ENCODE measurements around the gene SLC9A3.

SLC9A3 gene

DNA sequence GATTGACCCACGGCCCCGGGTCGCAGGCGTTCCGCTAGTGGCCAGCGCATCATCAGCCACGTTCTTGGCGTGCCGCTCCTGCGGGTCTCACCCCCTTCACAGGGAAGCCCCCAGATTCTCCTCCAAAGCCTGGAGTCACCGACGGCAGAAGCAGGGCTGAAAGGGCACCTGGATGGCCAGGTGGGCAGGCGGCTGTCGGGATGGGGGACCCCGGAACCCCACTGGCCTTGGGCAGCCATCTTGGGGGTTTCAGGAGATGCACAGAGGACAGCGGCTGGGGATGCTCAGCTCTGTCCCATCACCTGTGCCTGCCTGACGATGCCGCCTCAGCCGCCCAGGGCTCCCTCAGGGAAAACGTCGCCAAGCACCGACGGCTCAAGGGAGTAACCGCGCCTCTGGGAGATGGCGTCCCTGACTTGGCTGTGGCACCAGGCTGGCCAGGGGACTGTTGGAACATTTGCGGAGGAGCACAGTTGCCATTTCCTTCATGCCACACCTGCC lies 14.1 kb upstream of the SLC9A3 start:
- DNase-seq: no peak

DNA sequence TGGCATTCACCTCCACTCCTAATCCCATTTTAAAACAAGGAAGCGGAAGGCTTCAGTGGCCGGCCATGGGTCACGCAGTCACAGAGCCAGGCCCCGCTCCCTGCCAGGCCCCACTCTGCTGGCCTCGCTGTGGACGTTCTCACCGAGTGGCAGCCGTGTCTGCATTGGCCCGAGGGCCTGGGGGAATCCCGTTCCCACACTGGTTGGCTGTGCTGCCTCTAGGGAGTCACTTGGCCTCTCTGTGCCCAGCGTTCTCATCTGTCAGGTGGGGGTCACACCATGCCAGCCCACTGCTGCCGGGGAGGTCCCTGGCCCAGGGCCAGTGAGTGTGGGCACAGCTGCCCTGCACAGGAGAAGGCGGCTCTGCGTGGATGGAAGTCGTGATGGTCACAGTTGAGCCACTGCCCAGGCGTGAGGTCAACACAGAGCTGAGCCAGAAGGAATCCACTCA lies 13.4 kb upstream of the SLC9A3 start:
- DNase-seq: no peak

- no peak for DNase-seq
These were observed 12.8 kb upstream of the SLC9A3 start for GRCh38 chr5:537098-537497.

DNA sequence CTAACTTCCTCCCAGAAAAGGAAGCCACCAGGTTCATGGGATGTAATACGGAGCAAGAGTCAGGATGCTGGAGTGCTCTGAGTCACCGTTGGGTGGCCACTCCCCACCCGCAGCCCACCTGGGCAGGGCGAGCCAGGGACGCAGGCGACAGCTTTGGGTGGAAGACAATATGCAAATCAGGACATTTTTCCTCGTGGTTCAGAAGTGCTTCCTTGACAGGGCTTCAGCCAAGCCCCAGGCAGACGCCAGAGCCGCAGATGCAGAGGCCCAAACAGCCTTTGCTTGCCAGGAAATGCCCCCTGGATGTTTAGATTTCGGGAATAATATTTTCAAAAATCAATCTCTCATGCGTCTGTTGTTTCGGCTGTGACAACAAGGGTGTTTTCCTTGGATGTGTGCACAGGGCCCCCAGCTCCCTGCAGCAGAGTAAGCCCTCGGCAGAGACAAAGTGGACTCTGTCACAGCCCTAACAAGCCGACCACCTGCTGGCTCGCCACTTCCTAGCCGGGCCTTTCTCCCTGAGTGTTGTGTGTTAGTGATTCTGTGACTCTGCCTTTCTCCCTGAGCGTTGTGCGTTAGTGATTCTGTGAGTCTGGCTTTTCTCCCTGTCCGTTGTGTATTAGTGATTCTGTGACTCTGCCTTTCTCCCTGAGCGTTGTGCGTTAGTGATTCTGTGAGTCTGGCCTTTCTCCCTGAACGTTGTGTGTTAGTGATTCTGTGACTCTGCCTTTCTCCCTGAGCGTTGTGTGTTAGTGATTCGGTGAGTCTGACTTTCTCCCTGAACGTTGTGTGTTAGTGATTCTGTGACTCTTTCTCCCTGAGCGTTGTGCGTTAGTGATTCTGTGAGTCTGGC lies 11.8 kb upstream of the SLC9A3 start:
- DNase-seq: no peak

DNA sequence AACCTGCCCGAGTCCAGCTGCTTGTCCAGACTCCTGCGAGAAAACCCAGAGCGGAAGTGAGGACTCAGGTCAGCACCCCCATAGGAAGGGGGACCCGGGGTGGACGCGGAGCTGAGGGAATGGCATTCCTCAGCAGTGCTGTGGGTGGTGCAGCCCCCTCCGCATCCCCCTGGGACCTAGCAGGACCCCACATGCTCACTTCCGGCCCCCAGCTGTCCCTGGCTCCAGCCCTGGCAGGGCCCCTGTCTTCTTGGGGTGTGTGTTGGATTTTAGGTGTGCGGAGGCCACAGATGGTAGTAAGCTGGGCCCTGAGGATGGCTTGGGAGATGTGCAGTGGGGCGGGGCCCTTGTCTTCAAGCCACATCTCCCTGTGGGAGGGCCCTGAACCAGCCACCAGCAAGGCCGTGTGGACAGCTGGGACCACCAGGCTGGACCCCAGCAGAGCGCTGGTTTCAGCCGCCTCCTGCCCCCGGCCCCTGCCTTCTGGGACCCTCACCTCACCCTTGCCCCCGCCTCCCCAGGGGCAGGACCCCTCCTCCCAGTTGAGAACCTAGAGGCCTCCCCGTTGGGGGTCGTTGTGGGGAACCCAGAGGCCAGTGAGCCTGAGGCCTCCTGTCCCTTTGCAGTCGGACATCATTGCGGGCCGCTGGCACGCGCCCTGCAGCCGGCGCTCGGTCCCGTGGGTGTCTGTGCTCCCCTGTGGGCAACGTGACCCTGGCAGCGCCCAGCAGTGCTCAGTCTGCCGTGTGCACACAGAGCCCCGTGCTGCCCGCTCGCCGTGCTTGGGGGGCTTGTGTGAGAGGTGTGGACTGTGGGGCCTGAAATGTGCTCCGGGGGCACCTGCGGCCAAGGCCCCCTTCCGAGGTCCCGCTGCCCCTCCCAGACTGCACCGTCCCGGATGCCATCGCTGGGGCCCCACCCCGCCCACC lies 10.8 kb upstream of the SLC9A3 start:
- DNase-seq: no peak

- DNase-seq: no peak
These were observed 9.9 kb upstream of the SLC9A3 start for GRCh38 chr5:533955-534742.

DNA sequence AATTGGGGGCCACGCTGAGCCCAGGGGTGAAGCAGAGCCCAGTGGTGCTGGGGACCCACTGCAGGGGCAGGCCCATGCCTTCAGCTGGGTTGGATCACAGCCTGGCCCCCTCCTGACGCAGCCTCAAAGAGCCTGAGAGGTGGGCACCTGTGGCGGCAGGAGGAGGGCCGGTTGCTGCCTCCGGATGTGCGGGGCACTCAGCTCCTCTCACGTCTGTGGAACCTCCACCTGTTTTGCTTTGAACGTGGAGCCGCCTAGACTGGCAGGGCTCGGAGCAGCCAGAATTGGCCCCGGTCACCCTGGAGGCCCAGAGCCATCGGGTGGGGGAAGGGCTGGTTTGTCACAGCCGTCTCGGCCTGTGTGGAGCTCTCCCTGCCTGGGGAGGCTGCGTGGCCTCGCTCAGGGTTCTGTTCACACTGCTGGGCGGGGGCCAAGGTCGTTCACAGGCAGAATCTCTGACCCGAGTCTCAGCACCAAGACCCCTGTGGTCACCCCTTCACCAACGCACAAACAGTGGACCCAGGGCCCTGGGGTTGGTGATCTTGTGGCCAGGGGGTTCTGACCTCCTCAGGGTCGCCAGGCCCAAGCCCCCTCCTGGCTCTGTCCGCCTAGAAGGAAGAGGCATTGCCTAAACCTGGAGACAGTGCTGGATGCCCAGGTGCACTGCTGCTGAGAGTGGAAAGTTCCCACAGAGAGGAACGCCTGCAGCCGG lies 9.2 kb upstream of the SLC9A3 start:
- DNase-seq: no peak

DNA sequence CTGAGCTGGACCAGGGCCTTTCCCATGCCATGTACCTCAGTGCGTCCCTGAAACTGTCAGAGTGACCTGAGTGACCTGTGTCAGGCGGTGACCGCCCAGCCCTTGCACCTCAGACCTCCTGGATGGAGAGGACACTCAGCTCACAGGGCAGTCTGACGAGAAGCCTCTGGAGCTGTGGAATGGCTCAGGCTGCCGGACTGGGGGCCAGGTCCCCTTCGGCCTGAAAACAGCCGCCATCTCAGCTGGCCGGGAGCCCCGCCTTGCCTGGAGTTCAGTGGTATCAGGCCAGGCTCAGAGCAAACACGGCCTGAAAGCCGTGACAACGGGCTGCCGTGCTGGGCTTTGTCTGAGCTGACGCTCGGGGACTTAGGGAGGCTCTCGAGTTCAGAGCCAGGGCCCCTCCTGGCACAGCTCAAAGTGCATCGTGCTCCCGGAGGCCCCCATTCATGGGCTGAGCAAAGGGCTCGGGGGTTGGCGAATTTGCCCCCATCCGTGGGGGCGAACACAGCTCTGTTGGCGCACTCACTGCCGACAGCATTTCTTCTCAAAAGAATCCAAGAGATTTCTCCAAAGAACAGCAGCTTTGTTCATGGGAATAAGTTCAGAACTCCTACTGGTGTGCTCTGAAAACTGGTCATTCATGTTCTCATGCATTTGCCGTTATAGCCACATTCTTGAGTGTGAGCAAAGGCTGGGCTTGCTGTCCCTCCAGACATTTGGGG lies 8.4 kb upstream of the SLC9A3 start:
- DNase-seq: no peak

- no peak for DNase-seq
These were observed 7.6 kb upstream of the SLC9A3 start for GRCh38 chr5:531749-532315.

- no peak for DNase-seq
These were observed 7.0 kb upstream of the SLC9A3 start for GRCh38 chr5:531101-531748.

DNA sequence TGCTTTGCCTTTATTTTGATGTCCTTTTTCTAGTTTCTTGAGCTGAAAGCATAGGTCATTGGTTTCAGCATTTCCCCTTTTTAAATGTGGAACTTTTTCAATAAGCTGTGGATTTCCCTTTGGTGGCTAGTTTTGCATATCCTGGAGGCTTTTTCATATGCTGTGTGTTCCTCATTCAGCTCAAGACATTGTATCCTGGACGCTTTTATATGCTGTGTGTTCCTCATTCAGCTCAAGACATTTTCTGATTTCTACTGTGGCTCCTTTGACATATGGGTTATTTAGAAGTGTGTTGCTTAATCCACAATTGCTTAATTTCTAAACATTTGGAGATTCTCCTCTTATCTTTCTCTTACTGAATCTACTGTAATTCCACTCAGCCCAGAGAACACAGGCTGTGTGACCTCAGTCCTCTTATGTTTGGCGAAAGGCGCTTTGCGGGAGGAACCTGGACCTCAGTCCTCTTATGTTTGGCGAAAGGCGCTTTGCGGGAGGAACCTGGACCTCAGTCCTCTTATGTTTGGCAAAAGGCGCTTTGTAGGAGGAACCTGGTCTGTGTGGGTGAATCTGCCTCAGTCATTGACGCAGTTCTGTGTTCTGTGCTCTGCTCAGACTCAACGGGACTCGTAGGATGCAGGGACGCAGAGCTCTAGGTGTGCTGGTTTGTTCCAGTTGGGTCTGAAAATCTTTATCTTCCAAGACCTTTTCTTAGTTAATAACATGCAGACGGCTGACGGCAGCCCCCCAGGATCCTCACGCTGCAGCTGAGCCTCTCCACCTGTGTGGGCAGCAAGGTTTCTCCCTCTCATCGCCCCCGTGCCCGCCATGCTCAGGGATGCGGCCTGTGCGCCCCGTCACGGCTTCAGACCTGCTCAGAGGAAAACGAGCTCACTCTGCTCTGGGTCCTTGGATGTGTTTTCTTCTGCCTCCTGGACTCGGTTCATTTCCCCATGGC lies 6.0 kb upstream of the SLC9A3 start:
- no peak for DNase-seq

DNA sequence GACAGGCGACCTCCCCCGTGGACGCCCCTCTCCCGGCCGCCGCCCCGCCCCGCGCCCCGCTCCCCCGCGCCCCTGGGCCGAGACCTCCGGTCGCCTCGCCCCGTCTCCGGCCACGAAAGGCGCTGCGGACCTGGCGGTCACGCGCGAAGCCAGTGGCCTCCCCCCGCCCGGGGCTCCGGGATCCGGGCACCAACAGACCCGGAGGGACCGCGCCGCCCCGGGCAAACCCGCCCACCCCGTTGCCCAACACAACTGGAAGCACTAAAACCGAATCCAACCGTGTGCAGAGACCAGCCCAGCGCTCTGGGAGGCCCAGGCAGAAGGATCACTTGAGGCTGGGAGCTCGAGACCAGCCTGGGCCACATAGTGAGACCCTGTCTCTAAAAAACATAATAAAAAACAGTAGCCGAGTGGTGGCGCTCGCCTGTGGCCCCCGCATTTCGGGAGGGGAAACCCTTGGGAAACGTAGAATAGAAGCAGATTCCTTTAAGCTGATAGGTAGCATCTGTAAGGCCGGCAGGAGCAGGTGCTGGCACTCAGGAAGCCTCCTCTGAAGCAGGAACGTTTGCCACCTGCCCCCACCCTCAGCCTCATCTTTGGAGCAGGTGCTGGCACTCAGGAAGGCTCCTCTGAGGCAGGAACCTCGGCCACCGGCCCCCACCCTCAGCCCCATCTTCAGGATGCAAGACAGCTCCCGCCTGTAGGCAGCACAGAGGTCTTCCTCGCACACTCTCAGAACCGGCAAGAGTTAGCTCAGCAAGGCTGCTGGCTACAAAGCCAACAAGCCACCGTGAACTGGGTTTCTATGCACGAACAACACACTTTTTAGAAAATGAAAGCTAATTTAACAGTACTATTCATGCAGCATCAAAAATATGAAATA lies 4.6 kb upstream of the SLC9A3 start:
- DNase-seq: no peak

DNA sequence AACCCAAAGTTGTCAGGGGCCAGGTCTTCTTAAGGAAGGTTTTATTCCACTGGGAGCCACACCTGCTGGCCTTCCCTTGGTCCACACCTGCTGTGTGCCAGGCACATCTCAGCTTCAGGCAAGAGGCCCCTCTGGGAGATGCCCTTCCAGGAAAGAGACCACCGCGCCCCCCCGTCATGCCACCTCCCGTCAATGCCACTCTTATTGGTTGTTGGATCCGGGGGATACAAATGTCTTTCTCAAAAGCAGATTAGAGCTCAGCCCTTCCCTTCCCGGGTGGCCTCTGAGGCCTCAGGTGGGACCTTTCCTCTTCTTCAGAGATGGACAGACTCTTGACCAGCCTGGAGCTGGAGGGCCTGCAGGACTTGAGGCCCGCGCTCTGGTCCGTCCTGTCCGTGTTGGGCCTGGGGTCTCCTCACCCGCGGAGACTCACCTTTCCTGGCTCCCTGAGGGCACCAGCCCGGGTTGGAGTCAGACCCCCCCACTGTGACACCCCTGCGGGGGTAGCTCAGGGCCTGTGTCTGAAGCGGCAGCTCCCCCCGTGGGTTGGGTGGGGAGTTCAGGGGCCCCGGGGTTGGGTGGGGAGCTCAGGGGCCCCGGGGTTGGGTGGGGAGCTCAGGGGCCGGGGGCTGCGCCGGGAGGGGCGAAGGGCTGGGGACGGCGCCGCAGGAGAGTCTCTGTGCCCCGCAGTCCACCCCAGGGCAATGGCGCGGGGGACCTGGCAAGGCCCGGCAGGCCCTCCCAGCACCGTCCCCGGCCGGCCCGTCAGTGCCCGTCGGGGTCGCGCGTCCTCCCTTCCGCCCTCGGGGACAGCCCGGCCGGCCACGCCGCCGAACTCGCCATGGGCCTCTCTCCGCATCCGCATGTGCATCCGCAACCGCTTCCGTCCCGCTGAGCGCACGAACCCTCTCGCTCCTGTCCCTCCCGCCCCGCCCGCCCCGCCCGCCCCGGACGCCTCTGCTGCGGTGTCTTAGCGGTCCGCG lies 3.7 kb upstream of the SLC9A3 start:
- no peak for DNase-seq

DNA sequence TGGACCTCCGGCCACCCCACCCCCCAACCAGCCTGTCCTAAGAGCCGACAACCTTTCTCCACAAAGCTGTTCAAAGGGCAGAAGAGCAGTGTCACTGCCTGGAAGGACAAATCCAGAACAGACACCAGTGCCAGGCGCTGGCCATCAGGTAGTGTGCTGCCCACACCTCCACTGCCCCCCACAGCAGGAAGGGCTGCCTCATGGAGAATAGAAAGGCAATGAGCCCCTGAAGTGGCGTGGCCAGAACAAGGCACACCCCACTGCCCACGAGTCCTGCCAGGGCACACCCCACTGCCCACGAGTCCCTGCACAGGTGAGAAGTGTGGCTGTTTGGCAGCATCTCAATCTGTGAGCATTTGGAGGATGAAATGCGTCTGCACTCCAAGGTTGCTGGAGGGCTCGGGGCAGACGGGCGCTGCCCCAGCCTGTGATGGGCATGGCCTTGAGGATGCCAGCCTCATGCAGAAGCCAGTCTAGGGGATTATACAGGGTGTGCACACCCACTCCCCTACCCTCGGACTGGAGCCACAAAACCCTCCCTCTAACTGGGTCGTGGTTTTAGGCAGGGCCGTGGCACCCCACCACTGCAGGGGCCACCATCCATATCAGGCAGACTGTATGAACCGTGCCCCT lies 2.3 kb upstream of the SLC9A3 start:
- DNase-seq: no peak

GRCh38 chr5:525916-526315 lies 1.7 kb upstream of the SLC9A3 start:
- no peak for DNase-seq

DNA sequence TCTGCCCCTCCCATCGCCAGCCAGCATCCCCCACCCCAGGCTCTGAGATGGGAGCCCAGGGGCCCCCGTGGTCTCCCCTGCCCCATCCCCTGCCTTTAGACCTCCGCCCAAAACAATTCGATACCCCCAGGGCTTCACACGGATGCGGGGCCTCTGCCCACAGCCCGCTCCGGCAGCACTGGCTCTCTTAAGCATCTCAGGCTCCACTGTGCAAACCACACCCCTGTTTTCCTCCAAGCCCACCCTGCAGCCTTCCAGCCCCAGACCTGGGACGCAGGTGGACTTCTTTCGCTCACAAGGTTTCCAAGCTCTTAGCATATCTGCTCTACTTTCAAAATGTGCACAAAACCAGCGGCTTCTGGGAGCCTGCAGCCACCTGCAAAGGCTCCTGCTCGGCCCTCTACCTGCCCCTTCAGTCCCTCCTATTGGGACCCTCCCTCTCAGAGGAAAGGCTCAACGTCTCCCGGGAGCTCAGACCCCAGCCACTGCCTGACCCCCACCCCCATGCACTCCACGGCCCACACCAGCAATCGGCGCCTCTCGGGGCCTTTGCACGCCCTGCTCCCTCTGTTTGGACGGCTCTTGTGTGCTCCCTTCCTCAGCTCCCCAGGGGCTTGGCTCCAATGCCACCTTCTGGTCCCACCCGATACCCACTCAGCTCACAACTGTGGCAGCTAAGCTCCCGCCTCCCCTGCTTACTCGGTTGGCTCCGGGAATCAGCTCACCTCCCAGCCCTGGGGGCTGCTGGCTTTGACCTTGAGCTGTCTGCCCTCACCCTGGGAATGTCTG lies 918 bp upstream of the SLC9A3 start:
- no peak for DNase-seq
